Measurements from ENCODE around the gene CDAN1.

DNA sequence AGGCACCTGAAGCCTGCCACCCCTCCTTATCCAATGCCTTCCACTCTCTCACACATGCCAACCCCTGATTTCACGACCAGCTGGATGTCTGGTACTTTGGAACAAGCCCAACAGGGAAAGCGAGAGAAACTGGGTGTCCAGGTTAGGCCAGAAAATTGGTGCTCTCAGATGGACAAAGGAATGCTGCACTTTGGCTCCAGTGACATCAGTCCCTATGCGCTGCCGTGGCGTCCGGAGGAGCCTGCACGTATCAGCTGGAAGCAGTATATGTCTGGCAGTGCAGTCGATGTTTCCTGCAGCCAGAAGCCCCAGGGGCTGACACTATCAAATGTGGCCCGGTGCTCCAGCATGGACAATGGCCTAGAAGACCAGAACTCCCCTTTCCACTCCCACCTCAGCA, 45.2 kb downstream of the CDAN1 start:
- no peak for TF ChIP-seq TOX (CRISPR knock-in tag; IDR thresholded peaks at IDR 0.05; ENCODE audit: borderline replicate concordance)
- no peak for TF ChIP-seq CREB5 (CRISPR knock-in tag; IDR thresholded peaks at IDR 0.05; ENCODE audit: low read depth)
- no peak for TF ChIP-seq ZNF70 (CRISPR knock-in tag; IDR thresholded peaks at IDR 0.05)
- no peak for TF ChIP-seq ARNTL (CRISPR knock-in tag; IDR thresholded peaks at IDR 0.05; ENCODE audit: borderline replicate concordance, low read depth)
- TF ChIP-seq PPARA (CRISPR knock-in tag; IDR thresholded peaks at IDR 0.05; ENCODE audit: borderline replicate concordance) = no peak
- TF ChIP-seq, protein P1, sequence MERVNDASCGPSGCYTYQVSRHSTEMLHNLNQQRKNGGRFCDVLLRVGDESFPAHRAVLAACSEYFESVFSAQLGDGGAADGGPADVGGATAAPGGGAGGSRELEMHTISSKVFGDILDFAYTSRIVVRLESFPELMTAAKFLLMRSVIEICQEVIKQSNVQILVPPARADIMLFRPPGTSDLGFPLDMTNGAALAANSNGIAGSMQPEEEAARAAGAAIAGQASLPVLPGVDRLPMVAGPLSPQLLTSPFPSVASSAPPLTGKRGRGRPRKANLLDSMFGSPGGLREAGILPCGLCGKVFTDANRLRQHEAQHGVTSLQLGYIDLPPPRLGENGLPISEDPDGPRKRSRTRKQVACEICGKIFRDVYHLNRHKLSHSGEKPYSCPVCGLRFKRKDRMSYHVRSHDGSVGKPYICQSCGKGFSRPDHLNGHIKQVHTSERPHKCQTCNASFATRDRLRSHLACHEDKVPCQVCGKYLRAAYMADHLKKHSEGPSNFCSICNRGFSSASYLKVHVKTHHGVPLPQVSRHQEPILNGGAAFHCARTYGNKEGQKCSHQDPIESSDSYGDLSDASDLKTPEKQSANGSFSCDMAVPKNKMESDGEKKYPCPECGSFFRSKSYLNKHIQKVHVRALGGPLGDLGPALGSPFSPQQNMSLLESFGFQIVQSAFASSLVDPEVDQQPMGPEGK (CRISPR knock-in tag; IDR thresholded peaks at IDR 0.05; ENCODE audit: borderline replicate concordance) = no peak
- no peak for TF ChIP-seq RARB (CRISPR knock-in tag; IDR thresholded peaks at IDR 0.05)
